HepG2 (cell line): ENCODE measurements around the gene RNU7-1. TPM values are rescaled to one million over a fixed set of nuclear protein-coding genes. Genes with fewer than 3 reads are reported as not detected.

Experiments used
- ATF4 ChIP-seq, 2 experiments: fragments of 450-650 bp in 1 of 2; sonication (generic) in 1 of 2; formaldehyde crosslinking; IDR thresholded peaks; 2 replicates each; pipeline versions ENCODE4 v1.5.0 to v1.8.0; 2020 to 2022; ENCODE audit warnings: mild to moderate bottlenecking in 1 of 2, missing genetic modification reagents in 1 of 2
- GTF3A ChIP-seq: sonication (generic); formaldehyde crosslinking; conservative IDR thresholded peaks from 2 replicates; pipeline ENCODE4 v1.4.0; 2020; ENCODE audit warnings: mild to moderate bottlenecking, missing genetic modification reagents
- NFATC3 ChIP-seq: sonication (generic); formaldehyde crosslinking; IDR thresholded peaks from 2 replicates; pipeline ENCODE4 v1.5.1; 2020; ENCODE audit warnings: mild to moderate bottlenecking, missing genetic modification reagents
- PCBP2 ChIP-seq: fragments of 200-400 bp; formaldehyde crosslinking; optimal IDR thresholded peaks from 2 replicates; pipeline ENCODE3; 2018; ENCODE audit warnings: low read length, low read depth; ENCODE audit not compliant: poor library complexity, severe bottlenecking
- PRPF4 ChIP-seq: fragments of 200-400 bp; formaldehyde crosslinking; IDR thresholded peaks from 2 replicates; pipeline ENCODE4 v1.6.1; 2016; ENCODE audit warnings: low read length, low read depth; ENCODE audit not compliant: poor library complexity, severe bottlenecking
- RBM39 ChIP-seq: fragments of 200-400 bp; formaldehyde crosslinking; IDR thresholded peaks from one replicate; pipeline ENCODE4 v1.6.1; 2018; ENCODE audit warnings: antibody characterized with exemption, mild to moderate bottlenecking, low read depth, low read length; ENCODE audit not compliant: poor library complexity, severe bottlenecking
- SP140L ChIP-seq: sonication (generic); formaldehyde crosslinking; IDR thresholded peaks from 2 replicates; pipeline ENCODE4 v1.4.0; 2020; ENCODE audit warnings: missing genetic modification reagents, borderline replicate concordance
- TP53 ChIP-seq: sonication (generic); formaldehyde crosslinking; conservative IDR thresholded peaks from 2 replicates; pipeline ENCODE4 v1.4.0; 2020; ENCODE audit warnings: missing genetic modification reagents
- ZHX2 ChIP-seq, 2 experiments: sonication (generic) in 1 of 2; formaldehyde crosslinking in 1 of 2; IDR thresholded peaks; 2 replicates each; pipeline versions ENCODE4 v1.6.1 to v1.9.0; 2014 to 2022; ENCODE audit warnings: antibody characterized with exemption in 1 of 2, borderline replicate concordance in 1 of 2, inconsistent platforms in 1 of 2, low read depth in 1 of 2, missing genetic modification reagents in 1 of 2
- ZNF792 ChIP-seq: IDR thresholded peaks from 2 replicates; pipeline ENCODE4 v1.6.1; 2016
- polyA plus RNA-seq, 8 experiments: library from polyadenylated mRNA; depleted of rRNA in 3 of 8; stranded (reverse) in 7 of 8; unstranded in 1 of 8; fragments of >200 nt; fragmentation: Illumina TruSeq in 4 of 8; extraction: Trizol in 4 of 8; gene quantifications; 2 replicates each; pipeline versions ENCODE4 v1.2.1 to v1.2.3, GENCODE V29; 2011 to 2016; ENCODE audit warnings: low read depth in 4 of 8, missing spikeins in 1 of 8, mixed read lengths in 1 of 8; ENCODE audit not compliant: insufficient read depth in 1 of 8
- total RNA-seq, 5 experiments: library from RNA; depleted of rRNA; stranded (reverse); fragments of >200 nt; fragmentation: Illumina TruSeq; extraction: Trizol; gene quantifications; 2 replicates each; pipeline ENCODE4 v1.2.3, GENCODE V29; 2016; ENCODE audit warnings: low read depth in 1 of 5
- TF ChIP-seq, protein P1 (sequence below): sonication (generic); formaldehyde crosslinking; IDR thresholded peaks from 2 replicates; pipeline ENCODE4 v1.4.0; 2020; ENCODE audit warnings: mild to moderate bottlenecking, missing genetic modification reagents
- TF ChIP-seq, protein P2 (sequence below): IDR thresholded peaks from 2 replicates; pipeline ENCODE4 v1.6.1; 2018; ENCODE audit warnings: missing genetic modification reagents, mild to moderate bottlenecking, missing compliant biosample characterization

Gene RNU7-1
- total and polyA plus RNA-seq, 2 of the 13 experiments (the other 11 are each of a cell fraction or from before 2014, with no cell fraction given), result not detected

DNA sequence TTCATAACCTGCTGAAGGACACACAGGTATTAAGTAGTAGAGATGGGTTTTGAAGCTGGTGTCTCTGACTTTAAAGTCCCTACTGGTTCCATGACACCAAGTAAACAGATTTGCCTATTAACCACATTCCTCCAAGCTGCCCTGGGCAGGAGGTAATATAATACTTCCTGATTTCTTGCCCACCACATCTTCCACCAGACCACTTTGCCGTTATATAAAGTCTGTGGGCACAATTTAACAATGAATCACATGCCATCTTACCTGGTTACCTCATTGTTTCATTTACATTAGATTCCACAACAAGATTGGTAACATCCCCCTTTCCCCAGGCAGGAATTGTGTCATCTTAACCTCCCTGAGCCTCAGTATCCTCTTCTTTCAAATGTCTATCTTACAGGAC is 39.9 kb upstream of the RNU7-1 start (continued):
- TF ChIP-seq ZHX2 (IDR thresholded peaks at IDR 0.05; ENCODE audit: low read depth) (no peak), ZHX2 (CRISPR knock-in tag; IDR thresholded peaks at IDR 0.05; ENCODE audit: borderline replicate concordance) (no peak), SP140L (no peak), NFATC3 (CRISPR knock-in tag) (no peak), TP53 (CRISPR knock-in tag) (no peak), RBM39 (no peak), ZNF792 (CRISPR knock-in tag) (no peak), ATF4 (CRISPR knock-in tag; IDR thresholded peaks at IDR 0.05) (no peak), PRPF4 (no peak), PCBP2 (no peak), GTF3A (CRISPR knock-in tag) (no peak)
- TF ChIP-seq, protein P1, sequence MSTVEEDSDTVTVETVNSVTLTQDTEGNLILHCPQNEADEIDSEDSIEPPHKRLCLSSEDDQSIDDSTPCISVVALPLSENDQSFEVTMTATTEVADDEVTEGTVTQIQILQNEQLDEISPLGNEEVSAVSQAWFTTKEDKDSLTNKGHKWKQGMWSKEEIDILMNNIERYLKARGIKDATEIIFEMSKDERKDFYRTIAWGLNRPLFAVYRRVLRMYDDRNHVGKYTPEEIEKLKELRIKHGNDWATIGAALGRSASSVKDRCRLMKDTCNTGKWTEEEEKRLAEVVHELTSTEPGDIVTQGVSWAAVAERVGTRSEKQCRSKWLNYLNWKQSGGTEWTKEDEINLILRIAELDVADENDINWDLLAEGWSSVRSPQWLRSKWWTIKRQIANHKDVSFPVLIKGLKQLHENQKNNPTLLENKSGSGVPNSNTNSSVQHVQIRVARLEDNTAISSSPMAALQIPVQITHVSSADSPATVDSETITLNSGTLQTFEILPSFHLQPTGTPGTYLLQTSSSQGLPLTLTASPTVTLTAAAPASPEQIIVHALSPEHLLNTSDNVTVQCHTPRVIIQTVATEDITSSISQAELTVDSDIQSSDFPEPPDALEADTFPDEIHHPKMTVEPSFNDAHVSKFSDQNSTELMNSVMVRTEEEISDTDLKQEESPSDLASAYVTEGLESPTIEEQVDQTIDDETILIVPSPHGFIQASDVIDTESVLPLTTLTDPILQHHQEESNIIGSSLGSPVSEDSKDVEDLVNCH (CRISPR knock-in tag), result no peak
- TF ChIP-seq, protein P2, sequence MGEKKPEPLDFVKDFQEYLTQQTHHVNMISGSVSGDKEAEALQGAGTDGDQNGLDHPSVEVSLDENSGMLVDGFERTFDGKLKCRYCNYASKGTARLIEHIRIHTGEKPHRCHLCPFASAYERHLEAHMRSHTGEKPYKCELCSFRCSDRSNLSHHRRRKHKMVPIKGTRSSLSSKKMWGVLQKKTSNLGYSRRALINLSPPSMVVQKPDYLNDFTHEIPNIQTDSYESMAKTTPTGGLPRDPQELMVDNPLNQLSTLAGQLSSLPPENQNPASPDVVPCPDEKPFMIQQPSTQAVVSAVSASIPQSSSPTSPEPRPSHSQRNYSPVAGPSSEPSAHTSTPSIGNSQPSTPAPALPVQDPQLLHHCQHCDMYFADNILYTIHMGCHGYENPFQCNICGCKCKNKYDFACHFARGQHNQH, result no peak
